B cell (primary cell): ENCODE data around the gene MYB. TPM values are rescaled to one million over a fixed set of nuclear protein-coding genes. Genes with fewer than 3 reads are reported as not detected.

ENCODE experiments used
- ATAC-seq: fragments of 200-7000 bp; cut with Tn5 transposase; one replicate; pipeline ENCODE4 v1.10.0; 2021; ENCODE audit warnings: low read depth, mild to moderate bottlenecking, moderate number of reproducible peaks, moderate library complexity
- CTCF ChIA-PET: fragments of 350-600 bp; sonication (Branson Sonifier 250); formaldehyde crosslinking; loops from one replicate; lab custom pipeline; 2021; ENCODE audit warnings: antibody characterized with exemption, inconsistent platforms; lab: Charles Lee
- POLR2A ChIA-PET: fragments of 350-600 bp; sonication (Branson Sonifier 250); formaldehyde crosslinking; loops from one replicate; lab custom pipeline; 2021; ENCODE audit warnings: antibody characterized with exemption; lab: Charles Lee
- DNase-seq: peaks from one replicate; pipeline ENCODE4 v3.0.0; 2013
- H2AFZ ChIP-seq: 2 replicates; pipeline ENCODE4 v1.6.1; 2012; ENCODE audit warnings: mild to moderate bottlenecking, low read depth, low read length; ENCODE audit not compliant: insufficient read depth, poor library complexity, severe bottlenecking
- H3K27ac ChIP-seq, 2 donors: 1 replicate in 1 of 2; 2 replicates in 1 of 2; pipeline ENCODE4 v1.5.1; 2012 to 2013; ENCODE audit warnings: low read length in 2 of 2, mild to moderate bottlenecking in 2 of 2, moderate library complexity in 1 of 2
- H3K27me3 ChIP-seq, 4 experiments: fragments of 200-600 bp in 1 of 4; sonication (generic) in 1 of 4; replicated peaks in 1 of 4; 1 replicate in 2 of 4; 2 replicates in 2 of 4; pipeline versions ENCODE4 v1.6.1 to v1.7.0; 2013 to 2016; ENCODE audit warnings: low read length in 3 of 4, mild to moderate bottlenecking in 2 of 4, mixed read lengths in 1 of 4, moderate library complexity in 1 of 4; ENCODE audit not compliant: insufficient read depth in 4 of 4, control insufficient read depth in 3 of 4; ENCODE audit errors: control extremely low read depth in 1 of 4
- H3K36me3 ChIP-seq, 2 experiments: replicated peaks in 1 of 2; 1 replicate in 1 of 2; 2 replicates in 1 of 2; pipeline versions ENCODE4 v1.6.1 to v1.7.1; 2013; ENCODE audit warnings: low read length in 1 of 2; ENCODE audit not compliant: insufficient read depth in 2 of 2, control insufficient read depth in 1 of 2; ENCODE audit errors: control extremely low read depth in 1 of 2, extremely low read depth in 1 of 2
- H3K4me1 ChIP-seq, 2 donors: fragments of 200-600 bp in 1 of 2; sonication (generic) in 1 of 2; 1 replicate in 1 of 2; 2 replicates in 1 of 2; pipeline versions ENCODE4 v1.5.1 to v1.6.1; 2013 to 2017; ENCODE audit warnings: low read length in 2 of 2; ENCODE audit not compliant: control insufficient read depth in 2 of 2, insufficient read depth in 2 of 2
- H3K4me2 ChIP-seq: replicated peaks from 2 replicates; pipeline ENCODE3; 2012; ENCODE audit warnings: mild to moderate bottlenecking, low read depth, low read length; ENCODE audit not compliant: poor library complexity, severe bottlenecking
- H3K4me3 ChIP-seq, 5 experiments: fragments of 200-600 bp in 1 of 5; sonication (generic) in 1 of 5; 1 replicate in 3 of 5; 2 replicates in 2 of 5; pipeline versions ENCODE4 v1.5.1 to v1.7.0; 2011 to 2016; ENCODE audit warnings: low read length in 4 of 5, mild to moderate bottlenecking in 4 of 5, low read depth in 2 of 5, control low read depth in 1 of 5, moderate library complexity in 1 of 5; ENCODE audit not compliant: insufficient read depth in 1 of 5; ENCODE audit errors: control extremely low read depth in 1 of 5, extremely low read depth in 1 of 5
- H3K79me2 ChIP-seq: fragments of 200-600 bp; sonication (generic); one replicate; pipeline ENCODE4 v1.6.0; 2016; ENCODE audit warnings: low read length; ENCODE audit not compliant: control insufficient read depth, insufficient read depth
- H3K9ac ChIP-seq: fragments of 200-600 bp; sonication (generic); 2 replicates; pipeline ENCODE4 v1.6.1; 2017; ENCODE audit warnings: mild to moderate bottlenecking, low read length, moderate library complexity
- H3K9me3 ChIP-seq, 3 donors: one replicate each; pipeline versions ENCODE4 v1.6.1 to v1.7.1; 2013; ENCODE audit warnings: low read length in 2 of 3; ENCODE audit not compliant: control insufficient read depth in 2 of 3, insufficient read depth in 1 of 3; ENCODE audit errors: control extremely low read depth in 1 of 3
- H4K20me1 ChIP-seq: 2 replicates; pipeline ENCODE4 v1.6.0; 2012; ENCODE audit warnings: mild to moderate bottlenecking, low read length; ENCODE audit not compliant: insufficient read depth, control insufficient read depth, poor library complexity, severe bottlenecking
- H3K27ac Mint-ChIP-seq: one replicate; pipeline ENCODE4 v1.8.0; 2021; ENCODE audit warnings: mixed read lengths
- H3K27me3 Mint-ChIP-seq: one replicate; pipeline ENCODE4 v1.8.0; 2021; ENCODE audit warnings: mixed read lengths
- H3K4me1 Mint-ChIP-seq: one replicate; pipeline ENCODE4 v1.8.0; 2021; ENCODE audit warnings: mixed read lengths
- H3K4me3 Mint-ChIP-seq: one replicate; pipeline ENCODE4 v1.8.0; 2021; ENCODE audit warnings: mixed read lengths
- H3K9me3 Mint-ChIP-seq: one replicate; pipeline ENCODE4 v1.8.0; 2022; ENCODE audit warnings: mixed read lengths; ENCODE audit not compliant: insufficient read depth
- EZH2 ChIP-seq: IDR thresholded peaks from 2 replicates; pipeline ENCODE4 v1.6.1; 2012; ENCODE audit warnings: borderline replicate concordance, low read depth, mild to moderate bottlenecking, moderate library complexity, low read length; ENCODE audit not compliant: insufficient read depth, poor library complexity, severe bottlenecking
- WGBS: methylation state at CpG from one replicate; pipeline ENCODE4 v1.1.5; 2013; ENCODE audit warnings: missing lambda C conversion rate; ENCODE audit not compliant: insufficient coverage; 5-methylcytosine and 5-hydroxymethylcytosine counted together
- intact Hi-C: fragments of 100-400 bp; cut with micrococcal nuclease; formaldehyde crosslinking; loops from one replicate; pipeline ENCODE4 v1.10.0; 2022
- polyA plus RNA-seq: library from polyadenylated mRNA; depleted of rRNA; stranded (reverse); fragments of >200 nt; gene quantifications from 2 replicates; pipeline ENCODE4 v1.2.3, GENCODE V29; 2012
- total RNA-seq, 2 donors: library from RNA; stranded (reverse); fragments of 120-200 nt in 1 of 2; gene quantifications; 1 replicate in 1 of 2; 2 replicates in 1 of 2; pipeline versions ENCODE4 v1.2.3 to v1.2.4, GENCODE V29; 2013 to 2022
- TF ChIP-seq, protein P1 (sequence below): fragments of 200-600 bp; IDR thresholded peaks from one replicate; pipeline ENCODE4 v1.8.0; 2022; ENCODE audit warnings: antibody characterized with exemption, mild to moderate bottlenecking

The MYB gene
- total and polyA plus RNA-seq, 2 donors (not counting 1 experiment from before 2014, with no cell fraction given): 0.46 to 1.4 TPM

- intact Hi-C loops: no loop called here
Measured at GRCh38 chr6:135195041-135195440, 13.9 kb downstream of the MYB start.

GRCh38 chr6:135195522-135195921, 14.4 kb downstream of the MYB start:
- POLR2A ChIA-PET: no interaction called here
- no peak overlapping the region for H3K4me3 ChIP-seq
- no peak overlapping the region for H3K4me2 ChIP-seq
- no peaks in the 10 kb centered on the region for H4K20me1 ChIP-seq
- no peaks in the 10 kb centered on the region for H3K9me3 ChIP-seq
- Mint-ChIP-seq H3K27ac (no peak overlapping the region), H3K4me1 (peaks cover 16% of the 10 kb centered on the region), H3K9me3 (no peaks in the 10 kb centered on the region), H3K4me3 (no peak overlapping the region), H3K27me3 (no peaks in the 10 kb centered on the region)
- peaks cover 8 to 9% of the 10 kb centered on the region in 2 donors for H3K4me1 ChIP-seq
- DNase-seq (no peak), ATAC-seq (no peak)
- H3K9ac ChIP-seq: no peak overlapping the region
- intact Hi-C loops: no loop called here
- H3K79me2 ChIP-seq: no peaks in the 10 kb centered on the region
- CTCF ChIA-PET: no interaction called here
- H3K27me3 ChIP-seq: no peaks in the 10 kb centered on the region
- no peak overlapping the region for H3K27ac ChIP-seq
- peak overlapping the region; percentile 6 for H2AFZ ChIP-seq
- TF ChIP-seq EZH2: no peak
- TF ChIP-seq, protein P1, sequence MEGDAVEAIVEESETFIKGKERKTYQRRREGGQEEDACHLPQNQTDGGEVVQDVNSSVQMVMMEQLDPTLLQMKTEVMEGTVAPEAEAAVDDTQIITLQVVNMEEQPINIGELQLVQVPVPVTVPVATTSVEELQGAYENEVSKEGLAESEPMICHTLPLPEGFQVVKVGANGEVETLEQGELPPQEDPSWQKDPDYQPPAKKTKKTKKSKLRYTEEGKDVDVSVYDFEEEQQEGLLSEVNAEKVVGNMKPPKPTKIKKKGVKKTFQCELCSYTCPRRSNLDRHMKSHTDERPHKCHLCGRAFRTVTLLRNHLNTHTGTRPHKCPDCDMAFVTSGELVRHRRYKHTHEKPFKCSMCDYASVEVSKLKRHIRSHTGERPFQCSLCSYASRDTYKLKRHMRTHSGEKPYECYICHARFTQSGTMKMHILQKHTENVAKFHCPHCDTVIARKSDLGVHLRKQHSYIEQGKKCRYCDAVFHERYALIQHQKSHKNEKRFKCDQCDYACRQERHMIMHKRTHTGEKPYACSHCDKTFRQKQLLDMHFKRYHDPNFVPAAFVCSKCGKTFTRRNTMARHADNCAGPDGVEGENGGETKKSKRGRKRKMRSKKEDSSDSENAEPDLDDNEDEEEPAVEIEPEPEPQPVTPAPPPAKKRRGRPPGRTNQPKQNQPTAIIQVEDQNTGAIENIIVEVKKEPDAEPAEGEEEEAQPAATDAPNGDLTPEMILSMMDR: no peak
- H3K36me3 ChIP-seq: no peaks in the 10 kb centered on the region
- 52% methylated on average over 5 of the region's 6 CpGs for WGBS

More at GRCh38 chr6:135195041-135195440, 13.9 kb downstream of the MYB start:
- TF ChIP-seq EZH2: no peak
- TF ChIP-seq, protein P1: no peak
- CTCF ChIA-PET: interaction anchor here (1.3 kb wide), 1 partner anchor 11 kb away, joined by 5 read pairs; no protein-coding TSS in a partner anchor
- Histone ChIP-seq H3K36me3 (no peaks in the 10 kb centered on the region), H3K9me3 (no peaks in the 10 kb centered on the region), H4K20me1 (no peaks in the 10 kb centered on the region), H3K79me2 (no peaks in the 10 kb centered on the region), H2AFZ (no peak overlapping the region), H3K27me3 (no peaks in the 10 kb centered on the region), H3K9ac (no peak overlapping the region), H3K4me1 (peaks cover 8 to 9% of the 10 kb centered on the region in 2 donors), H3K27ac (no peak overlapping the region), H3K4me3 (no peak overlapping the region), H3K4me2 (no peak overlapping the region)
- Mint-ChIP-seq H3K4me1 (peaks cover 16% of the 10 kb centered on the region), H3K27ac (no peak overlapping the region), H3K4me3 (no peak overlapping the region), H3K9me3 (no peaks in the 10 kb centered on the region), H3K27me3 (no peaks in the 10 kb centered on the region)
- ATAC-seq: no peak
- WGBS: 14% methylated on average over 1 of the region's 2 CpGs
- DNase-seq: no peak
- POLR2A ChIA-PET: no interaction called here
